KBM-7 (cell line): Measurements from ENCODE around the gene SORBS1.
A peak's percentile ranks its signal among the peaks of the same experiment; 100 is the strongest.

ENCODE experiments used
- DNase-seq: peaks from one replicate; pipeline ENCODE4 v3.0.0-alpha.2; 2015
- in situ Hi-C: fragments of 300-500 bp; cut with MboI; formaldehyde crosslinking; loops from 2 replicates; pipeline ENCODE4 v1.14.3; 2020; ENCODE audit warnings: low sequenced_read_pairs, low pct_unique_long_range_greater_than_20kb, mixed read lengths

SORBS1 gene

GRCh38 chr10:95567903-95568630 lies 6.9 kb upstream of the SORBS1 start:
- in situ Hi-C loops = no loop called here
- peak; percentile 20 for DNase-seq

GRCh38 chr10:95566136-95566535 lies 5.0 kb upstream of the SORBS1 start:
- in situ Hi-C loops = no loop called here
- no peak for DNase-seq

GRCh38 chr10:95565336-95565735 lies 4.2 kb upstream of the SORBS1 start:
- DNase-seq = no peak
- in situ Hi-C loops = no loop called here

- DNase-seq = no peak
- in situ Hi-C loops = no loop called here
Measured at GRCh38 chr10:95564291-95564690, 3.1 kb upstream of the SORBS1 start.

- DNase-seq = no peak
- in situ Hi-C loops = no loop called here
Measured at GRCh38 chr10:95562341-95562965, 1.3 kb upstream of the SORBS1 start.

GRCh38 chr10:95561864-95562177 lies 650 bp upstream of the SORBS1 start:
- in situ Hi-C loops = no loop called here
- no peak for DNase-seq

GRCh38 chr10:95560278-95561176 lies 644 bp downstream of the SORBS1 start:
- DNase-seq = peak; percentile 34
- in situ Hi-C loops = no loop called here

DNA sequence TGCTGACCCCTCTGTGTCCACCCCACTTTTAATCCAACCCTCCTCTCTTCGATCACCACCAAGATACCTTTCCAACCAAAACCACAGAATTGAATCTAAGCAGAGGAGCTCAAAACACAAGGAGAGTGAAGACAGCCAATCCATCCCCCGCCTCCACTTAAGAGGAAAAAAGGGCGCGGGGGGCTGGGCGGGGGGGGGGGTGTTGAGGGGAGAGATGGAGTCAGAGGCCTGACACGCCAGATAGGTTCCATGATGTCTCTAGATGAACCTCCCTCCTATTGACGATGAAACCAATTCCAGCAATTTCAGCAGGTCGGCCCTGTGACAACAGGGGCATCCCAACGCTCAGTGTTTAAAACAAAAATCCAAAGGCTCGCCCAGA lies 1.3 kb downstream of the SORBS1 start:
- in situ Hi-C loops = no loop called here
- no peak for DNase-seq

DNA sequence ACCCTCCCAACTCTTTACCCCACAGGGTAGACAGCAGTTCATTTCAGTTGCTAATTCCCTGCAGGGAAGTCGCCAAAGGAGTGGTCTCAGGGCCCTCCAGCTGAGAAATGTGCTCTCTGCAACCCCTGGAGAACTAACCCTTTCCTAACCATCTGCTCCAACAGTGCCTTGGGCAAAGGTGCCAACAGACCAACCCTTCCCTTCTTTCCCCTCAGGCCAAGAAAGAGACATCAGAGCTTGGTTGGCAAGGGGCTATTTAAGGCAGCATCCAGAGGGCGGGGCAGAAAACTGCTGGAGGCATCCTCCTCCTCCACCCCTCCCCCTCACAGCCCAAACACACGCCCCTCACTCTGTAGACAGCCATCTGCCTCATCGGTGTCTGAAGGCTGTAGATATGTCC lies 1.7 kb downstream of the SORBS1 start:
- in situ Hi-C loops = no loop called here
- no peak for DNase-seq

DNA sequence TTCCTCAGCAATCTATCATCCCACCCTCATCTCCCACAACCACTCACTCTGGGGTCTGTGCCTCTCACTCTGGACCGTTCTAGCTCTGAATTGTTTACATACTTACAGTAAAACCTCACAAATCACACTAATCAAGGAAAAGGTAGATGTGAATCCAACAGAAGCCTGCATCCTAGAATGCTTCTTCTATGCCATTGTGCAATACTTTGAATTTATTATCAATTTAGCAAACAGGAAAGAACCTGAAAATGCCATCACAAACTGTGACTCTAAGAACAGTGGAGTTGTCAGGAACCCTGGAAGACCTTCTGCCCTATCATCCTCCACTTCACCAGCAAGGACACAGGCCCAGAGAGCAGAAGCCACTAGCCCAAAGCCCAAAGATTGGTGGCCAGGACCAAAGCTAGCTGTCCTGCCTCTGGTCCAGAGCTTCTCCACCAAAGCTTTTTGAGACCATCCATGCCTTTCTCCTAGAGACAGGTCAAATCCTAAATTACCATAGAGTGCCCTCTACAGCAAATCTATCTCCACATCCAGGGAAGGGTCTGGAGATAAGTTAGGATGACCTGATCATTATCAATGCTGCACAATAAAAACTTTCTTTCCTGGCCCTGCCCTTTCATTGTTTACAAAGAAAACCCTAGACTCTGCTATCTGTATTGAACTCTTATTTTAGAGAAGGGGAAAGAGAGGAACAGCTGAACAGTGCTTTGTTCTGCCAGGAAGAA lies 2.4 kb downstream of the SORBS1 start:
- DNase-seq = no peak
- in situ Hi-C loops = no loop called here

DNA sequence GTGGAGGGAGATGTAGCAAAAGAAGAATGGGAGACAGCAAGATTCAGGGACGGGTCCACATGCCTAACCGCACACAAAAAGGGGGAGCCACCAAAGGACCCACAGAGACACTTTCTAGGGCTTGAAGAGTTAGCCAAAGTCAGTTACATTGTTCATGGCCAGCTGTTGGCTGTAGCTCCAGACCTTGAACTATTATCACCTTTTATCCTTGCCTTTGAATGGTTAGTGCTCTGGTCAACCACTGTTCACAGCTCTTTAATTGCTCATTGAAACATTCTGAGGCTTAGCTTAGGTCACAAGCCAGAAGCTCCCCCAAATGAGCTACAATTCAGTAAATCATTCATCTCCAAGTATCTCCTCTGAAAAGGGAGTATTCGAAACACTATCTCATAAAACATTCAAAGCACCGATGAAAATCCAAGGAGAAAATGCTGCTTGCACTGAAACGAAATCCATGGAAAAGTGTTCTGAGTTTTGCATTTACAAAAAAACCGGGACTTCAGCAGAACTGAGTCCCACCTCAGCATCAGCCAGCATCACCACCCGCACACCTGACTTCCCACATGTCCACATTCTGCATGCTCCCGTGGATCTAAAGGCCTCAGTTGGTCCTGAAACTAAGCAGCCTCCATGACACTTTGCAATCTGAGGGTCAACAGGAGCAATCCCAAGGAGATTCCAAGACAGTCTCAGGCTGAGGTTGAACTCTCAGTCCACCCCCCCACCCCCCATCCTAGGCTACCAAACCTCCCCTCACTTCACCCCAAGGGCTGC lies 4.0 kb downstream of the SORBS1 start:
- no peak for DNase-seq
- in situ Hi-C loops = no loop called here

DNA sequence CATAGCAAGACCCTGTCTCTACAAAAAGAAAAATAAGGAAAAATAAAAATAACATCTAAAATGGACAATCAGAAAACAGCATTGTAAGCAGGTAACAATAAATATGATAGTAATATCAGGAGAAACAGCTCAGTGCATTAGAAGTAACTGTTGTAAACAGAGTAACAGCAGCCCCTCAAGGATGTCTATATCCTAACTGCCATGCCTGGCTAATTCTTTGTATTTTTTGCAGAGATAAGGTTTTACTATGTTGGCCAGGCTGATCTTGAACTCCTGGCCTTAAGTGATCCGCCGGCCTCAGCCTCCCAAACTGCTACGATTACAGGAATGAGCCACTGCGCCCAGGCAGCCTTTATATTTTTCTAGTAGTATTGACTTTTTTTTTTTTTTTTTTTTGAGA lies 7.5 kb downstream of the SORBS1 start:
- in situ Hi-C loops = no loop called here
- DNase-seq = no peak

DNA sequence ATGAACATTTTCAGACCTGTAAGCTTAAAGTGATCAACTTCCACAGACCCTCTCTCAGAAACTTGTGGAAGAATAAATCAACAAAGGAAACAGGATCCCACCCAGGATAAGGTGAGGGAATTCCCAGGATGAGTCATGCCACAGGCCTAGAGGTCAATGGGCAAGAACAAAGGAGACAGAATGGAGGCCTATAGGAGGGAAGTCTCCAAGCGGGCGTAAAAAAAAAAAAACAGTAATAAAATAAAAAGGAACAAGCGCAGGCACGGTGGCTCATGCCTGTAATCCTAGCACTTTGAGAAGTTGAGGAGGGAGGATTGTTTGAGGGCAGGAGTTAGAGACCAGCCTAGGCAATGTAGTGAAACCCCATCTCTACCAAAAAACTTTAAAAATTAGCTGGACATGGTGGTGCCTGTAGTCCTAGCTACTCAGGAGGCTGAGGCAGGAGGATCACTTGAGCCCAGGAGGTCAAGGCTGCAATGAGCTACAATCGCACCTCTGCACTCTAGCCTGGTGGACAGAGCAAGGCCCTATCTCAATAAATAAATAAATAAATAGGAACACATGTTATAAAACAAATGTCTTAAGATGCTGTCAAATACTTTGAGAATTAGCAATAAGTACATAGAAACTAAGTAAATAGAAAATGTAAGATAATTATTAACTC lies 8.4 kb downstream of the SORBS1 start:
- DNase-seq = no peak

DNA sequence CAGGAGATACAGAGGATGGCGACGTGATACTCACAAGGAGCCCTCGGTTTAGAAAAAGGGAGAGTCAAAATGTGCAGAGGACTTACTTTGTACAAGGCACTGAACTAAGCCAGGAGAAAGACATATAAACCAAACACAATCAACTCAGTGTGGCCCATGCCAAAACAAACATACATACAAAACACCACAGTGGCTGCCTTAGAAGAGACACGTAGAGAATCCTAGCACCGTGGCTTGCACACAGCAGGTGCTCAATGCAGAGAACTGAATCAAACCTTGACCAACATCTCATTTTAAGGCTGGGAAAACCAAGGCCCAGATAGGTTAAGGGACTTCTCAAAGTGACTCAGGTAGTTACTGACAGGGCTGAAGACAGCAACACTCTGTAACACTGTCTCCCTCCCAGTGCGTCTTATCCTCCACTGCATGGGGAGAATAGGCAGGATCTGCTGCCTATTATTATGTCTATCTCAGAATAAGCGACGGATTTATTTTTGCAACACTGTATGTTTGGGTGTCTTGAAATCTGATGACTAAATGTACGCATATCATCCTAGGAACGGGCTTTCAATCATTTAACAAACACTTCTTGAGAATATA lies 11.0 kb downstream of the SORBS1 start:
- DNase-seq = no peak
- in situ Hi-C loops = no loop called here

More for the DNA sequence above, 8.4 kb downstream of the SORBS1 start:
- in situ Hi-C loops = no loop called here

DNA sequence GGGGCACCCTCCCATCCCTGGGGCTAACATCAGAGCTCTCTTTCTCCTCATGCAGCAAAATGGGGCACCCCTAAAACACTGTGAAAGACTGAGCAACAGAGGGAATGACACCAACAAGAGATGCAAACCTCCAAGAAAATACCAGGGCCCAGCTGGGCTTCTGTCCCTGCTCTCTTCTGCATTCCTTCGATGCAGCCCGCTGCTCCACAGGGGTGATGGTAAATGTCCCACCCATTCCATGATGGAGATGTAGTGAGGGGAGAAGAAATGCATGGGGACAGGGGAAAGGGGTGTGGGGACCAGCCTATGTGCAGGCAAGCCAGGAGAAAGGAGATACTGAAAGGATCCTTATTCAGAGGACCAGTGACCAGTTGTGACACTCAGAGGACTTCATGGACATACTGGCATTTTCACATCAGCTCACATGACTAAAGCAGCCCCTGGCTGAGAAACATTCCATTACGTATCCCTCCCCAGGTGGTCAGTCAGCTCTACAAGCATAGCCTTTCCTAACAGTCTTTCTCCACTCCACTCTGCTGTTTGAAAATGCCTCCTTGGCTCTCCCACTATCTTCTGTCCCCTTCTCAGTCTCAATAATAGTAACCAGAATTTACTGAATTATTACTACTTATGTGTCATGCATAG lies 13.3 kb downstream of the SORBS1 start:
- in situ Hi-C loops = no loop called here
- DNase-seq = no peak

GRCh38 chr10:95547197-95547596 lies 14.0 kb downstream of the SORBS1 start:
- in situ Hi-C loops = no loop called here
- DNase-seq = no peak

- in situ Hi-C loops = no loop called here
- DNase-seq = no peak
Measured at GRCh38 chr10:95545981-95546380, 15.2 kb downstream of the SORBS1 start.
